ENCODE measurements around the gene DNAJC16. TPM values are rescaled to one million over a fixed set of nuclear protein-coding genes. Genes with fewer than 3 reads are reported as not detected.

The DNAJC16 gene
- polyA plus RNA-seq, 1 donor (not counting 4 experiments of a cell fraction or from before 2014, with no cell fraction given): 13.7 TPM

GRCh38 chr1:15624133-15624714 lies 97.6 kb downstream of the DNAJC16 start:
- Histone ChIP-seq H3K4me1 (ENCODE audit: control insufficient read depth, extremely low read depth, insufficient read depth, low read length) (peaks cover 17% of the 10 kb centered on the region), H3K4me2 (ENCODE audit: control insufficient read depth, extremely low read depth, insufficient read depth, low read depth, low read length) (no peak overlapping the region), H3K9me3 (ENCODE audit: control insufficient read depth, low read depth, low read length) (no peaks in the 10 kb centered on the region), H3K27ac (ENCODE audit: control insufficient read depth, insufficient read depth, low read length) (no peak overlapping the region), H3K4me3 (ENCODE audit: control insufficient read depth in 2 of 3, extremely low read depth in 1 of 3, insufficient read depth in 2 of 3, low read depth in 1 of 3, low read length in 3 of 3) (no peak overlapping the region), H2AFZ (ENCODE audit: control insufficient read depth, low read length) (no peak overlapping the region), H3K9ac (ENCODE audit: control insufficient read depth, extremely low read depth, insufficient read depth, low read length) (no peak overlapping the region), H4K20me1 (ENCODE audit: control insufficient read depth, extremely low read depth, insufficient read depth, low read length) (peaks cover 3% of the 10 kb centered on the region), H3K36me3 (ENCODE audit: control insufficient read depth in 2 of 2, extremely low read depth in 1 of 2, insufficient read depth in 2 of 2, low read length in 2 of 2) (peaks cover 10 to 18% of the 10 kb centered on the region in 2 experiments), H3K9me1 (ENCODE audit: control insufficient read depth, extremely low read depth, insufficient read depth, low read length) (no peaks in the 10 kb centered on the region), H3K79me2 (ENCODE audit: control insufficient read depth, insufficient read depth, low read length) (peaks cover 82% of the 10 kb centered on the region), H3K27me3 (ENCODE audit: control insufficient read depth, extremely low read depth, insufficient read depth, low read length) (no peaks in the 10 kb centered on the region)
- dilution Hi-C loops (cut with MboI; ENCODE audit: extremely low pct_ligation_motif_present, low sequenced_read_pairs): no loop called here
- FAIRE-seq (no peak), DNase-seq (ENCODE audit: low read depth, low spot score) (no peak)
- TF ChIP-seq EZH2 (IDR thresholded peaks at IDR 0.05; ENCODE audit: low read length): no peak
- TF ChIP-seq, protein P1, sequence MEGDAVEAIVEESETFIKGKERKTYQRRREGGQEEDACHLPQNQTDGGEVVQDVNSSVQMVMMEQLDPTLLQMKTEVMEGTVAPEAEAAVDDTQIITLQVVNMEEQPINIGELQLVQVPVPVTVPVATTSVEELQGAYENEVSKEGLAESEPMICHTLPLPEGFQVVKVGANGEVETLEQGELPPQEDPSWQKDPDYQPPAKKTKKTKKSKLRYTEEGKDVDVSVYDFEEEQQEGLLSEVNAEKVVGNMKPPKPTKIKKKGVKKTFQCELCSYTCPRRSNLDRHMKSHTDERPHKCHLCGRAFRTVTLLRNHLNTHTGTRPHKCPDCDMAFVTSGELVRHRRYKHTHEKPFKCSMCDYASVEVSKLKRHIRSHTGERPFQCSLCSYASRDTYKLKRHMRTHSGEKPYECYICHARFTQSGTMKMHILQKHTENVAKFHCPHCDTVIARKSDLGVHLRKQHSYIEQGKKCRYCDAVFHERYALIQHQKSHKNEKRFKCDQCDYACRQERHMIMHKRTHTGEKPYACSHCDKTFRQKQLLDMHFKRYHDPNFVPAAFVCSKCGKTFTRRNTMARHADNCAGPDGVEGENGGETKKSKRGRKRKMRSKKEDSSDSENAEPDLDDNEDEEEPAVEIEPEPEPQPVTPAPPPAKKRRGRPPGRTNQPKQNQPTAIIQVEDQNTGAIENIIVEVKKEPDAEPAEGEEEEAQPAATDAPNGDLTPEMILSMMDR (optimal IDR thresholded peaks at IDR 0.05 in 1 of 3, IDR thresholded peaks at IDR 0.05 in 1 of 3, conservative IDR thresholded peaks at IDR 0.05 in 1 of 3; ENCODE audit: extremely low read depth in 1 of 3, insufficient read depth in 2 of 3, low read length in 3 of 3): no peak

DNA sequence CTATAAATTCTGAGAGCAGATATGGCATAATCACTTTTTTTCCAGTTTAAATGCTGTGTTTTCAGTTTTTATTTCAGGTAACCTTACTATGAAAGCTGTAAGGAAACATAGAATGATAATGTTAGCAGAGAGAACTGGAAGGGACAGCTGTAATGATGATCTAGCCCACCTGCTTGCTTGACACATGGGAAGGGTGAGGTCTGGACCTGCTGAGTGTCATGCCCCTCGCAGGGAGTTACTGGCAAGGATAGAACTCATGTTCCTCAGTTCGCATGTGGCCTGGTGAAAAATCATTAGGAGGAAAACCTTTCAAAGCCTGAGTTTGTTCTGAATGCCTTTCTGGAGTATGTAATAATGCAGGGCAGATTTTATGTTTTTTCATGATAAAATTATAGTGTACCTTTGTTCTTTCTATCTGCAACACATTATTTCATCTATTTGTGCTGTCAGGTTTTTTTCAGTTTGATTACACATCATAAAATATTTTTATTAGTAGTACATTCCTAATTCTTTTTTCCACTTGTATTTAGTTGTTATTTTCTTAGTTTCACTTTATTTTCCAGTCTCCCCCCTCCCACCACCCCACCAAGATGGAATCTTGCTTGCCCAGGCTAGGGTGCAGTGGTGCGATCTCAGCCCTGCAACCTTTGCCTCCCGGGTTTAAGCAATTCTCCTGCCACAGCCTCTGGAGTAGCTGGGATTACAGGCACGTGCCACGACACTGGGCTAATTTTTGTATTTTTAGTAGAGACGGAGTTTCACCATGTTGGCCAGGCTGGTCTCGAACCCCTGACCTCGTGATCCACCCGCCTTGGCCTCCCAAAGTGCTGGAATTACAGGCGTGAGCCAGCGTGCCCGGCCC lies 98.6 kb downstream of the DNAJC16 start:
- dilution Hi-C loops (cut with MboI; ENCODE audit: extremely low pct_ligation_motif_present, low sequenced_read_pairs): no loop called here
- H3K79me2 ChIP-seq (ENCODE audit: control insufficient read depth, insufficient read depth, low read length): peaks cover 73% of the 10 kb centered on the region
- H3K27me3 ChIP-seq (ENCODE audit: control insufficient read depth, extremely low read depth, insufficient read depth, low read length): no peaks in the 10 kb centered on the region
- no peak overlapping the region for H2AFZ ChIP-seq (ENCODE audit: control insufficient read depth, low read length)
- no peak overlapping the region for H3K27ac ChIP-seq (ENCODE audit: control insufficient read depth, insufficient read depth, low read length)
- H3K36me3 ChIP-seq (ENCODE audit: control insufficient read depth in 2 of 2, extremely low read depth in 1 of 2, insufficient read depth in 2 of 2, low read length in 2 of 2): peaks cover 11 to 22% of the 10 kb centered on the region in 2 experiments
- FAIRE-seq (no peak), DNase-seq (ENCODE audit: low read depth, low spot score) (no peak)
- TF ChIP-seq, protein P1 (optimal IDR thresholded peaks at IDR 0.05 in 1 of 3, IDR thresholded peaks at IDR 0.05 in 1 of 3, conservative IDR thresholded peaks at IDR 0.05 in 1 of 3; ENCODE audit: extremely low read depth in 1 of 3, insufficient read depth in 2 of 3, low read length in 3 of 3): no peak
- TF ChIP-seq EZH2 (IDR thresholded peaks at IDR 0.05; ENCODE audit: low read length): no peak
- H4K20me1 ChIP-seq (ENCODE audit: control insufficient read depth, extremely low read depth, insufficient read depth, low read length): peaks cover 3% of the 10 kb centered on the region
- H3K9me1 ChIP-seq (ENCODE audit: control insufficient read depth, extremely low read depth, insufficient read depth, low read length): no peaks in the 10 kb centered on the region
- H3K4me2 ChIP-seq (ENCODE audit: control insufficient read depth, extremely low read depth, insufficient read depth, low read depth, low read length): no peak overlapping the region
- peaks cover 9% of the 10 kb centered on the region for H3K4me1 ChIP-seq (ENCODE audit: control insufficient read depth, extremely low read depth, insufficient read depth, low read length)
- no peak overlapping the region for H3K9ac ChIP-seq (ENCODE audit: control insufficient read depth, extremely low read depth, insufficient read depth, low read length)
- H3K9me3 ChIP-seq (ENCODE audit: control insufficient read depth, low read depth, low read length): no peaks in the 10 kb centered on the region
- no peak overlapping the region for H3K4me3 ChIP-seq (ENCODE audit: control insufficient read depth in 2 of 3, extremely low read depth in 1 of 3, insufficient read depth in 2 of 3, low read depth in 1 of 3, low read length in 3 of 3)

Small RNA genes lying within 50 kb of the gene (small RNA-seq; reads per million reads assigned to genes)
- gene CD24P1 (ENCODE audit: insufficient read length in 3 of 3, low read depth in 3 of 3, low replicate concordance in 1 of 3) (0 reads per million in 3 experiments), gene RNU7-179P (ENCODE audit: insufficient read length in 3 of 3, low read depth in 3 of 3, low replicate concordance in 1 of 3) (0 reads per million in 3 experiments), gene SCARNA21B (ENCODE audit: insufficient read length in 3 of 3, low read depth in 3 of 3, low replicate concordance in 1 of 3) (0 to 0.25 (median 0) reads per million in 3 experiments)

Other genes starting within 250 kb of the DNAJC16 start
- gene EFHD2, start 117.0 kb upstream of the DNAJC16 start, polyA plus RNA-seq: 45.6 to 69.3 TPM (median 47.6 TPM) in 3 replicates
- not detected in 3 replicates for gene CTRC, start 88.4 kb upstream of the DNAJC16 start, polyA plus RNA-seq
- gene CELA2A, start 70.1 kb upstream of the DNAJC16 start, polyA plus RNA-seq: not detected in 3 replicates
- not detected in 3 replicates for gene CELA2B, start 50.7 kb upstream of the DNAJC16 start, polyA plus RNA-seq
- gene CASP9, start 2.6 kb upstream of the DNAJC16 start, polyA plus RNA-seq: 4.4 to 5.2 TPM (median 4.8 TPM) in 3 replicates
- gene AGMAT, start 58.2 kb downstream of the DNAJC16 start, polyA plus RNA-seq: 0.18 to 0.46 TPM (median 0.21 TPM) in 3 replicates
- 7.8 to 12.6 TPM (median 11.5 TPM) in 3 replicates for gene DDI2, start 90.6 kb downstream of the DNAJC16 start, polyA plus RNA-seq
- 30.0 to 51.0 TPM (median 32.1 TPM) in 3 replicates for gene PLEKHM2, start 157.5 kb downstream of the DNAJC16 start, polyA plus RNA-seq
- gene SLC25A34, start 209.4 kb downstream of the DNAJC16 start, polyA plus RNA-seq: 0.28 to 0.80 TPM (median 0.46 TPM) in 3 replicates
- gene TMEM82, start 215.7 kb downstream of the DNAJC16 start, polyA plus RNA-seq: not detected in 3 replicates
- gene FBLIM1, start 231.9 kb downstream of the DNAJC16 start, polyA plus RNA-seq: 144 to 223 TPM (median 185 TPM) in 3 replicates

Measured in keratinocyte (primary cell).